Endodermal cell (in vitro differentiated cells): ENCODE measurements around the gene FADS2. TPM values are rescaled to one million over a fixed set of nuclear protein-coding genes. Genes with fewer than 3 reads are reported as not detected.

ENCODE experiments used
- DNase-seq: peaks from one replicate; pipeline ENCODE4 v3.0.0-alpha.2; 2017
- H3K27ac ChIP-seq: 2 replicates; pipeline ENCODE4 v1.5.1; 2013; ENCODE audit warnings: mild to moderate bottlenecking, low read depth, low read length, moderate library complexity
- H3K27me3 ChIP-seq: 2 replicates; pipeline ENCODE4 v1.6.1; 2013; ENCODE audit warnings: mild to moderate bottlenecking, low read length, moderate library complexity; ENCODE audit not compliant: insufficient read depth, control insufficient read depth, poor library complexity, severe bottlenecking
- H3K36me3 ChIP-seq: 2 replicates; pipeline ENCODE4 v1.7.0; 2013; ENCODE audit warnings: mild to moderate bottlenecking, low read length, moderate library complexity; ENCODE audit not compliant: control insufficient read depth, insufficient read depth
- H3K4me1 ChIP-seq: one replicate; pipeline ENCODE4 v1.7.0; 2013; ENCODE audit warnings: low read length; ENCODE audit not compliant: control insufficient read depth, insufficient read depth
- H3K4me3 ChIP-seq: 2 replicates; pipeline ENCODE4 v1.5.1; 2013; ENCODE audit warnings: mild to moderate bottlenecking, low read length, moderate library complexity
- H3K9ac ChIP-seq: 2 replicates; pipeline ENCODE4 v1.6.1; 2013; ENCODE audit warnings: mild to moderate bottlenecking, low read length, moderate library complexity; ENCODE audit not compliant: poor library complexity, severe bottlenecking; ENCODE audit errors: extremely low read depth
- H3K9me3 ChIP-seq: 2 replicates; pipeline ENCODE4 v1.6.1; 2013; ENCODE audit warnings: mild to moderate bottlenecking, low read length, moderate library complexity; ENCODE audit not compliant: control insufficient read depth
- H3K27ac Mint-ChIP-seq: 2 replicates; pipeline ENCODE4 v1.8.0; 2020; ENCODE audit warnings: mixed read lengths
- H3K27me3 Mint-ChIP-seq: 2 replicates; pipeline ENCODE4 v1.8.0; 2021; ENCODE audit warnings: mild to moderate bottlenecking, mixed read lengths; ENCODE audit not compliant: insufficient read depth
- H3K36me3 Mint-ChIP-seq: 2 replicates; pipeline ENCODE4 v1.8.0; 2020; ENCODE audit warnings: low read depth, mixed read lengths
- H3K4me1 Mint-ChIP-seq: 2 replicates; pipeline ENCODE4 v1.8.0; 2020; ENCODE audit warnings: mixed read lengths
- H3K4me3 Mint-ChIP-seq: 2 replicates; pipeline ENCODE4 v1.8.0; 2020; ENCODE audit warnings: mild to moderate bottlenecking, moderate library complexity, mixed read lengths
- H3K9me3 Mint-ChIP-seq: 2 replicates; pipeline ENCODE4 v1.8.0; 2020; ENCODE audit warnings: mild to moderate bottlenecking, mixed read lengths
- CTCF ChIP-seq: fragments of 200-600 bp; sonication (generic); conservative IDR thresholded peaks from 2 replicates; pipeline ENCODE4 v1.5.0; 2021; ENCODE audit warnings: antibody characterized with exemption, mild to moderate bottlenecking
- WGBS, 2 experiments: methylation state at CpG; one replicate each; pipeline versions ENCODE4 v1.1.5 to v1.1.7; 2013; ENCODE audit warnings: missing lambda C conversion rate in 2 of 2, mixed read lengths in 1 of 2; ENCODE audit not compliant: insufficient coverage in 1 of 2, insufficient read length in 1 of 2; 5-methylcytosine and 5-hydroxymethylcytosine counted together
- microRNA-seq: library from miRNA; unstranded; fragments of <30 nt; microRNA quantifications from one replicate; pipeline ENCODE4 v1.2.0, GENCODE V29; 2020; ENCODE audit warnings: borderline microRNAs expressed
- total RNA-seq, 2 donors: library from RNA; stranded (reverse); fragmentation: NEBNext Ultra II Directional in 1 of 2; extraction: Animal tissue kit (Norgen Biotek cat#: 25700) in 1 of 2; gene quantifications; 2 replicates in 1 of 2; 3 replicates in 1 of 2; pipeline ENCODE4 v1.2.1, GENCODE V29; 2021

Gene FADS2
- total RNA-seq, 2 donors from 2014 or later, result 344 to 381 TPM

GRCh38 chr11:61913699-61914395 lies 85.7 kb downstream of the FADS2 start:
- Mint-ChIP-seq H3K27ac (no peak overlapping the region), H3K4me1 (peaks cover 17% of the 10 kb centered on the region), H3K9me3 (no peaks in the 10 kb centered on the region), H3K36me3 (no peaks in the 10 kb centered on the region), H3K27me3 (peaks cover 20% of the 10 kb centered on the region), H3K4me3 (no peak overlapping the region)
- no peak overlapping the region for H3K27ac ChIP-seq
- no peak for TF ChIP-seq CTCF
- H3K27me3 ChIP-seq, result peaks cover 10% of the 10 kb centered on the region
- H3K36me3 ChIP-seq, result no peaks in the 10 kb centered on the region
- no peak overlapping the region for H3K9ac ChIP-seq
- H3K4me3 ChIP-seq, result no peak overlapping the region
- DNase-seq, result no peak
- 82 to 90% methylated on average over 5 to 8 of the region's 8 CpGs for WGBS, 2 experiments
- H3K9me3 ChIP-seq, result no peaks in the 10 kb centered on the region
- H3K4me1 ChIP-seq, result peaks cover 2% of the 10 kb centered on the region

- peaks cover 10% of the 10 kb centered on the region for H3K27me3 ChIP-seq
- no peak for DNase-seq
- H3K4me1 ChIP-seq, result no peaks in the 10 kb centered on the region
- no peak for TF ChIP-seq CTCF
- H3K27ac ChIP-seq, result no peak overlapping the region
- Mint-ChIP-seq H3K27ac (no peak overlapping the region), H3K36me3 (no peaks in the 10 kb centered on the region), H3K4me3 (no peak overlapping the region), H3K4me1 (peaks cover 24% of the 10 kb centered on the region), H3K9me3 (no peaks in the 10 kb centered on the region), H3K27me3 (peaks cover 24% of the 10 kb centered on the region)
- H3K9me3 ChIP-seq, result no peaks in the 10 kb centered on the region
- no peaks in the 10 kb centered on the region for H3K36me3 ChIP-seq
- 89 to 92% methylated on average over 4 to 7 of the region's 7 CpGs for WGBS, 2 experiments
- no peak overlapping the region for H3K4me3 ChIP-seq
- no peak overlapping the region for H3K9ac ChIP-seq
Observed at GRCh38 chr11:61914471-61915171, 86.5 kb downstream of the FADS2 start.

GRCh38 chr11:61916737-61917333 lies 88.7 kb downstream of the FADS2 start:
- no peak overlapping the region for H3K27ac ChIP-seq
- TF ChIP-seq CTCF, result no peak
- H3K27me3 ChIP-seq, result peaks cover 10% of the 10 kb centered on the region
- H3K9me3 ChIP-seq, result no peaks in the 10 kb centered on the region
- 18 to 24% methylated on average over 6 to 32 of the region's 32 CpGs for WGBS, 2 experiments
- Mint-ChIP-seq H3K9me3 (no peaks in the 10 kb centered on the region), H3K27me3 (peaks cover 24% of the 10 kb centered on the region), H3K4me3 (peak overlapping the region; percentile 62), H3K4me1 (peaks cover 36% of the 10 kb centered on the region), H3K27ac (no peak overlapping the region), H3K36me3 (no peaks in the 10 kb centered on the region)
- H3K4me3 ChIP-seq, result peak overlapping the region; percentile 72
- peak; percentile 47 for DNase-seq
- no peaks in the 10 kb centered on the region for H3K36me3 ChIP-seq
- H3K4me1 ChIP-seq, result peaks cover 3% of the 10 kb centered on the region
- H3K9ac ChIP-seq, result no peak overlapping the region

Small RNA genes lying within 50 kb of the gene (microRNA-seq; reads per million reads assigned to microRNA genes)
- not detected for gene MIR6746

Other genes starting within 250 kb of the FADS2 start
- gene SYT7, start 247.2 kb upstream of the FADS2 start, total RNA-seq, result 1 to 10 TPM; 2.0 to 3.4 TPM
- 1 to 10 TPM; 5.6 to 8.7 TPM for gene DAGLA, start 147.9 kb upstream of the FADS2 start, total RNA-seq
- gene MYRF, start 75.7 kb upstream of the FADS2 start, total RNA-seq, result 10 to 100 TPM; 30.3 to 61.7 TPM
- gene TMEM258, start 35.7 kb upstream of the FADS2 start, total RNA-seq, result 100 to 1,000 TPM; 174 to 180 TPM
- gene FEN1, start 35.4 kb upstream of the FADS2 start, total RNA-seq, result 10 to 100 TPM; 66.7 to 81.8 TPM
- gene FADS1, start 11.3 kb upstream of the FADS2 start, total RNA-seq, result 100 to 1,000 TPM; 127 to 138 TPM
- 10 to 100 TPM; 24.8 to 28.4 TPM for gene FADS3, start 63.2 kb downstream of the FADS2 start, total RNA-seq
- 10 to 100 TPM in 1 of 2 donors, 1 to 10 TPM in 1; 9.7 to 14.9 TPM for gene RAB3IL1, start 89.3 kb downstream of the FADS2 start, total RNA-seq
- under 1 TPM; 0.26 to 0.40 TPM for gene BEST1, start 122.1 kb downstream of the FADS2 start, total RNA-seq
- gene FTH1, start 139.3 kb downstream of the FADS2 start, total RNA-seq, result 1,000 to 10,000 TPM; 2,226 to 2,809 TPM